Tibial nerve (tissue), 4 donors: ENCODE results near the gene NCOA7. TPM values are rescaled to one million over a fixed set of nuclear protein-coding genes. Genes with fewer than 3 reads are reported as not detected.

Experiments used
- DNase-seq, 2 donors: peaks; one replicate each; pipeline ENCODE4 v3.0.0-alpha.2; 2019; ENCODE audit warnings: low spot score in 2 of 2
- H3K27ac ChIP-seq, 4 donors: fragments of 200-600 bp; sonication (generic) in 3 of 4; one replicate each; pipeline ENCODE4 v1.5.1; 2017 to 2019; ENCODE audit warnings: mild to moderate bottlenecking in 1 of 4
- H3K27me3 ChIP-seq, 2 donors: fragments of 200-600 bp; sonication (generic) in 1 of 2; one replicate each; pipeline versions ENCODE4 v1.5.1 to v1.6.0; 2017 to 2019
- H3K36me3 ChIP-seq, 3 donors: fragments of 200-600 bp; sonication (generic); one replicate each; pipeline ENCODE4 v1.5.1; 2018 to 2019
- H3K4me1 ChIP-seq, 4 donors: fragments of 200-600 bp; sonication (generic) in 3 of 4; one replicate each; pipeline ENCODE4 v1.5.1; 2017 to 2019
- H3K4me3 ChIP-seq, 4 donors: fragments of 200-600 bp; sonication (generic) in 3 of 4; one replicate each; pipeline ENCODE4 v1.5.1; 2017 to 2019; ENCODE audit warnings: mild to moderate bottlenecking in 1 of 4, moderate library complexity in 1 of 4
- H3K9me3 ChIP-seq, 4 donors: fragments of 200-600 bp; sonication (generic) in 3 of 4; one replicate each; pipeline ENCODE4 v1.5.1; 2017 to 2019
- CTCF ChIP-seq, 5 experiments: fragments of 200-600 bp in 3 of 5; fragments of 450-650 bp in 2 of 5; sonication (generic) in 3 of 5; IDR thresholded peaks; one replicate each; pipeline ENCODE4 v1.5.1; 2016 to 2019; ENCODE audit warnings: antibody characterized with exemption in 5 of 5, mild to moderate bottlenecking in 3 of 5, moderate library complexity in 2 of 5
- EP300 ChIP-seq, 2 donors: sonication (generic); formaldehyde crosslinking; IDR thresholded peaks; one replicate each; pipeline ENCODE4 v1.6.1; 2017; ENCODE audit warnings: antibody characterized with exemption in 2 of 2, mild to moderate bottlenecking in 1 of 2
- POLR2A ChIP-seq, 2 donors: fragments of 450-650 bp; IDR thresholded peaks; one replicate each; pipeline ENCODE4 v1.6.1; 2017; ENCODE audit warnings: antibody characterized with exemption in 2 of 2, mild to moderate bottlenecking in 2 of 2, moderate library complexity in 2 of 2
- WGBS, 2 donors: methylation state at CpG; one replicate each; pipeline ENCODE4 v1.1.5; 2018; 5-methylcytosine and 5-hydroxymethylcytosine counted together
- total RNA-seq, 4 donors: library from RNA; depleted of rRNA; stranded (reverse); fragments of >200 nt; gene quantifications; one replicate each; pipeline ENCODE4 v1.1.0, GENCODE V29; 2016

The NCOA7 gene
- total RNA-seq, 4 donors from 2014 or later, result 38.7 to 86.7 (median 59.7) TPM

DNA sequence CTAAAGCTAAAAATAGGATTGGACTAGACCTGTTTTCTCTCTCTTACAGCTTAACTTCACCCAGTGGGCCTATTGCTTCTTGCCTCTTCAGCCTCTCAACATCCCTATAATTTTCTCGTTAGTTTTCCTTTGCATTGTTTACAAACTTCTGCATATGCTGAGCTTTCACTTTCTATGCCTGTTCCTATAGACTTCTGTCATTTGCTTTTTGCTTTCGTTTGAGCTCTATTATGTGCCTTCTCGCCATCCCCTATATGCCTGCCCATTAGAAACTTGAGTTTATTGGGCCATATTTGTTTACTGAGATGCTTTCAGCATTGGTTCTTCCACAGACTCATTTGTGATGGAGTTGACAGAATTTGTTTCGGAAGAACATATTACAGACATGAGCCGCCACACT, 40.9 kb downstream of the NCOA7 start:
- Histone ChIP-seq H3K9me3 (no peaks in the 10 kb centered on the region), H3K4me3 (no peak overlapping the region), H3K27me3 (no peaks in the 10 kb centered on the region), H3K27ac (peak overlapping the region in 1 of 4 donors; percentile 22), H3K4me1 (peaks cover 0 to 58% (median 16%) of the 10 kb centered on the region in 4 donors), H3K36me3 (no peaks in the 10 kb centered on the region)
- no peak for DNase-seq
- TF ChIP-seq EP300 (IDR thresholded peaks at IDR 0.05) (no peak), POLR2A (IDR thresholded peaks at IDR 0.05) (no peak), CTCF (IDR thresholded peaks at IDR 0.05) (no peak)
- WGBS, 2 donors, result 90 to 92% methylated on average over 5 of the region's 5 CpGs

DNA sequence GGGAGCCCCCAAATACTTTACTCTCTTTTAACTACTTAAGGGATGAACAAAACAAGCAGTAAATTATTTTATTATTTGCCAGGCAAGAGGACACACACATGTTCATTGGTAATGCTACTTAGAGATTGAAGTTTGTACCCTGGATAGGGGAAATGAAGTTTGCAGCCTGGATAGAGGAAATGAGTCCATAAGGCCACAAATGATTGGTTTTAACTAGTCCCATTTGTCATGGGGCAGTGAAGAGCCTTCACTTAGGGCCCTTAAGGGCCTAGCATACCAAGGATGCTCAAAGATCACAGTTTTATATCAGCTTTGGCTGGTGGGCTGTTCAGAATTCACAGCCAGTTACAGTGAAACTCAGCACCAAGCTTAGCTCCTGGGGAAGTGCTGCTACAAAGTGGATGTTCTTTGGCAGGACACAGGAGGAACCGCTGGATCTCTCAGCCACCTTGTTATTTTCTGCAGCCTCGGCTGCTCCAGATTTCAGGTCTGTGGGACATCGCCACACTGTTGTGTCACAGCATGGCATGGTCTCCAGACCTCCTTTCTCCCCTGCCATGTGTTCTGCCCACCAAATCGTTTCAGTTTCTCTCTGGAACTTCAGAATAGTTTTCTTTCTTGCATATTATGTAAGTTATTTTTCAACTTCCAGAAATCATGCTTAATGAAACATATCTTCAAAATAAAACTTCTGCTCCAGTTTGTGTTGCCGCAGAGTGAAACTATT, 41.8 kb downstream of the NCOA7 start:
- WGBS, 2 donors, result 82 to 83% methylated on average over 5 of the region's 5 CpGs

GRCh38 chr6:125834348-125834747, 43.6 kb downstream of the NCOA7 start:
- no peak for DNase-seq
- no peaks in the 10 kb centered on the region for H3K27me3 ChIP-seq
- no peak overlapping the region for H3K4me3 ChIP-seq
- TF ChIP-seq CTCF (IDR thresholded peaks at IDR 0.05), result no peak
- TF ChIP-seq EP300 (IDR thresholded peaks at IDR 0.05), result no peak
- no peak for TF ChIP-seq POLR2A (IDR thresholded peaks at IDR 0.05)
- 83 to 85% methylated on average over 2 of the region's 2 CpGs for WGBS, 2 donors
- H3K36me3 ChIP-seq, result no peaks in the 10 kb centered on the region
- H3K27ac ChIP-seq, result peak overlapping the region in 3 of 4 donors; percentile 52 to 74 (median 60)
- H3K4me1 ChIP-seq, result peaks cover 0 to 52% (median 16%) of the 10 kb centered on the region in 4 donors
- H3K9me3 ChIP-seq, result no peaks in the 10 kb centered on the region

More for the DNA sequence above, 41.8 kb downstream of the NCOA7 start:
- TF ChIP-seq EP300 (IDR thresholded peaks at IDR 0.05) (no peak), POLR2A (IDR thresholded peaks at IDR 0.05) (no peak), CTCF (IDR thresholded peaks at IDR 0.05) (no peak)
- Histone ChIP-seq H3K4me3 (no peak overlapping the region), H3K9me3 (no peaks in the 10 kb centered on the region), H3K36me3 (no peaks in the 10 kb centered on the region), H3K27ac (peak overlapping the region in 2 of 4 donors; percentile 14 to 74), H3K4me1 (peaks cover 0 to 58% (median 16%) of the 10 kb centered on the region in 4 donors), H3K27me3 (no peaks in the 10 kb centered on the region)
- DNase-seq, result no peak

DNA sequence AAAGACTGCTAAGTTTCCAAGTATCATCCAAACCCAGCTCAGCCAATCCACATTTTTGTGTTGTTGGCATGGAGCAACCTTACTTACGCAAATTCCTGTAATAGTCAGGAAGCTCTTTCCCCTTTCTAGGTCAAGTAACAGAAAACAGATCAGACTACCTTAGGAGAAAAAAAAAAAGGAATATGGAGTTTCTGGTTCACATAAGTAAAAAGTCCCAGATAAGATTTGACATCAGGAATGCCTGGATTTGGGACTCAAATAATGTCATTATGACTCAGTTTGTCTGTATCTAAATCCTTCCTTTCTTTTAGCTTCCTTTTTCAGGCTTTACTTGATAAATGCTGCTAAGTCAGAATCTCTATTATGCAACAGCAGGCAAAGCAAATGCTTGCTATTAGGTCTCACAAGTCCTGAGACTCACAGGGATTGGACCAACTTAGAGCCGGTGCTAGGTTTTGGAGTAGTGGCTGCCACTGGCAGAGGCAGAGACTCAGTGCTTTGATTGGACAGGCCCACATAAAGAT, 44.5 kb downstream of the NCOA7 start:
- H3K36me3 ChIP-seq, result no peaks in the 10 kb centered on the region
- peak overlapping the region in 3 of 4 donors; percentile 48 to 81 (median 74) for H3K27ac ChIP-seq
- TF ChIP-seq EP300 (IDR thresholded peaks at IDR 0.05), result peak in 1 of 2 donors; percentile 75
- no peak for TF ChIP-seq CTCF (IDR thresholded peaks at IDR 0.05)
- 71 to 75% methylated on average over 2 of the region's 2 CpGs for WGBS, 2 donors
- no peak for DNase-seq
- no peaks in the 10 kb centered on the region for H3K9me3 ChIP-seq
- peaks cover 0 to 46% (median 16%) of the 10 kb centered on the region in 4 donors for H3K4me1 ChIP-seq
- no peak overlapping the region for H3K4me3 ChIP-seq
- no peaks in the 10 kb centered on the region for H3K27me3 ChIP-seq

- peaks cover 0 to 44% (median 16%) of the 10 kb centered on the region in 4 donors for H3K4me1 ChIP-seq
- 79 to 81% methylated on average over 2 of the region's 2 CpGs for WGBS, 2 donors
- no peak overlapping the region for H3K4me3 ChIP-seq
- DNase-seq, result no peak
- H3K9me3 ChIP-seq, result no peaks in the 10 kb centered on the region
- no peaks in the 10 kb centered on the region for H3K36me3 ChIP-seq
- no peaks in the 10 kb centered on the region for H3K27me3 ChIP-seq
- peak overlapping the region in 2 of 4 donors; percentile 74 to 81 for H3K27ac ChIP-seq
- TF ChIP-seq POLR2A (IDR thresholded peaks at IDR 0.05) (no peak), EP300 (IDR thresholded peaks at IDR 0.05) (no peak), CTCF (IDR thresholded peaks at IDR 0.05) (no peak)
Observed at GRCh38 chr6:125836466-125836865, 45.7 kb downstream of the NCOA7 start.
